GM23338 (cell line): Measurements from ENCODE around the gene FILIP1L.

Experiments used
- CREB1 ChIP-seq: fragments of 250-450 bp; sonication (Bioruptor Pico); IDR thresholded peaks from 2 replicates; pipeline ENCODE4 v1.5.0; 2020; ENCODE audit warnings: low read depth, mild to moderate bottlenecking, moderate library complexity
- EZH2 ChIP-seq: fragments of 200-600 bp; sonication (generic); IDR thresholded peaks from one replicate; pipeline ENCODE4 v1.8.0; 2017; ENCODE audit warnings: antibody characterized with exemption, mild to moderate bottlenecking, low read depth; ENCODE audit not compliant: unreplicated experiment
- EZH2phosphoT487 ChIP-seq: fragments of 200-600 bp; sonication (generic); IDR thresholded peaks from one replicate; pipeline ENCODE4 v1.8.1; 2018; ENCODE audit warnings: antibody characterized with exemption; ENCODE audit not compliant: unreplicated experiment
- JUNB ChIP-seq: IDR thresholded peaks from one replicate; pipeline ENCODE4 v1.6.1; 2016; ENCODE audit warnings: antibody characterized with exemption; ENCODE audit not compliant: unreplicated experiment
- NANOG ChIP-seq: IDR thresholded peaks from 2 replicates; pipeline ENCODE4 v1.6.1; 2016; ENCODE audit warnings: antibody characterized with exemption, borderline replicate concordance
- POLR2AphosphoS5 ChIP-seq: IDR thresholded peaks from 2 replicates; pipeline ENCODE4 v1.6.1; 2016; ENCODE audit warnings: antibody characterized with exemption, low read depth
- STAT1 ChIP-seq: IDR thresholded peaks from one replicate; pipeline ENCODE4 v1.6.1; 2016; ENCODE audit warnings: antibody characterized with exemption; ENCODE audit not compliant: unreplicated experiment
- ZNF114 ChIP-seq: fragments of 250-450 bp; sonication (Bioruptor Pico); IDR thresholded peaks from 2 replicates; pipeline ENCODE4 v1.5.0; 2020; ENCODE audit warnings: mild to moderate bottlenecking, moderate library complexity
- ZNF331 ChIP-seq: fragments of 250-450 bp; sonication (Bioruptor Pico); IDR thresholded peaks from 2 replicates; pipeline ENCODE4 v1.5.0; 2020; ENCODE audit warnings: low read depth, mild to moderate bottlenecking, moderate library complexity
- TF ChIP-seq, protein P1 (sequence below), 2 experiments: fragments of 200-600 bp in 1 of 2; sonication (generic) in 1 of 2; conservative IDR thresholded peaks; 2 replicates each; pipeline versions ENCODE4 v1.5.1 to v1.6.1; 2016 to 2017; ENCODE audit warnings: antibody characterized with exemption in 2 of 2, low read depth in 2 of 2, mild to moderate bottlenecking in 2 of 2, moderate library complexity in 1 of 2
- TF ChIP-seq, protein P2 (sequence below): IDR thresholded peaks from one replicate; pipeline ENCODE4 v1.6.1; 2018; ENCODE audit warnings: antibody characterized with exemption; ENCODE audit not compliant: unreplicated experiment
- TF ChIP-seq, protein P3 (sequence below): IDR thresholded peaks from 2 replicates; pipeline ENCODE4 v1.6.1; 2016; ENCODE audit warnings: antibody characterized with exemption
- TF ChIP-seq, protein P4 (sequence below): fragments of 250-450 bp; sonication (Bioruptor Pico); IDR thresholded peaks from 2 replicates; pipeline ENCODE4 v1.5.0; 2020; ENCODE audit warnings: mild to moderate bottlenecking, moderate library complexity

DNA sequence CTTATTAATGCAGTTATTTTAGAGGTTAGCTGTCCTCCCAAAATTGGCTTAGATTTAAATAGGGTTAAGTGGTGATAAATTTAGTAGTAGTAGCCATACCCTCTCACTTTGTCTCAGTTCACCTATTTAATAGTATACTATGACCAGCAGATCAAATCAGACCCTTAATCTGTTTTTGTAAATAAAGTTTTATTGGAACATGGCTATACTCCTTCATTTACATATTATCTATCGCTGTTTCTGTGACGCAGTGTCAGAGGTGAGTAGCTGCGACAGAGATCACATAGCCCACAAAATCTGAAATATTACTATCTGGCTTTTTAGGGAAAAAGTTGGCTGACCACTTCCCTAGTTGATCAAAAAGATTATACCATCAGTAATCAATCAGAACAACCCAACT lies 113.2 kb downstream of the FILIP1L start:
- TF ChIP-seq ZNF114 (CRISPR knock-in tag) (no peak), CREB1 (CRISPR knock-in tag) (no peak), EZH2 (no peak), EZH2phosphoT487 (no peak), POLR2AphosphoS5 (no peak), NANOG (no peak), JUNB (no peak), STAT1 (no peak), ZNF331 (CRISPR knock-in tag) (no peak)
- TF ChIP-seq, protein P1, sequence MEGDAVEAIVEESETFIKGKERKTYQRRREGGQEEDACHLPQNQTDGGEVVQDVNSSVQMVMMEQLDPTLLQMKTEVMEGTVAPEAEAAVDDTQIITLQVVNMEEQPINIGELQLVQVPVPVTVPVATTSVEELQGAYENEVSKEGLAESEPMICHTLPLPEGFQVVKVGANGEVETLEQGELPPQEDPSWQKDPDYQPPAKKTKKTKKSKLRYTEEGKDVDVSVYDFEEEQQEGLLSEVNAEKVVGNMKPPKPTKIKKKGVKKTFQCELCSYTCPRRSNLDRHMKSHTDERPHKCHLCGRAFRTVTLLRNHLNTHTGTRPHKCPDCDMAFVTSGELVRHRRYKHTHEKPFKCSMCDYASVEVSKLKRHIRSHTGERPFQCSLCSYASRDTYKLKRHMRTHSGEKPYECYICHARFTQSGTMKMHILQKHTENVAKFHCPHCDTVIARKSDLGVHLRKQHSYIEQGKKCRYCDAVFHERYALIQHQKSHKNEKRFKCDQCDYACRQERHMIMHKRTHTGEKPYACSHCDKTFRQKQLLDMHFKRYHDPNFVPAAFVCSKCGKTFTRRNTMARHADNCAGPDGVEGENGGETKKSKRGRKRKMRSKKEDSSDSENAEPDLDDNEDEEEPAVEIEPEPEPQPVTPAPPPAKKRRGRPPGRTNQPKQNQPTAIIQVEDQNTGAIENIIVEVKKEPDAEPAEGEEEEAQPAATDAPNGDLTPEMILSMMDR (conservative IDR thresholded peaks at IDR 0.05; ENCODE audit: low read depth in 2 of 2), result no peak
- TF ChIP-seq, protein P2, sequence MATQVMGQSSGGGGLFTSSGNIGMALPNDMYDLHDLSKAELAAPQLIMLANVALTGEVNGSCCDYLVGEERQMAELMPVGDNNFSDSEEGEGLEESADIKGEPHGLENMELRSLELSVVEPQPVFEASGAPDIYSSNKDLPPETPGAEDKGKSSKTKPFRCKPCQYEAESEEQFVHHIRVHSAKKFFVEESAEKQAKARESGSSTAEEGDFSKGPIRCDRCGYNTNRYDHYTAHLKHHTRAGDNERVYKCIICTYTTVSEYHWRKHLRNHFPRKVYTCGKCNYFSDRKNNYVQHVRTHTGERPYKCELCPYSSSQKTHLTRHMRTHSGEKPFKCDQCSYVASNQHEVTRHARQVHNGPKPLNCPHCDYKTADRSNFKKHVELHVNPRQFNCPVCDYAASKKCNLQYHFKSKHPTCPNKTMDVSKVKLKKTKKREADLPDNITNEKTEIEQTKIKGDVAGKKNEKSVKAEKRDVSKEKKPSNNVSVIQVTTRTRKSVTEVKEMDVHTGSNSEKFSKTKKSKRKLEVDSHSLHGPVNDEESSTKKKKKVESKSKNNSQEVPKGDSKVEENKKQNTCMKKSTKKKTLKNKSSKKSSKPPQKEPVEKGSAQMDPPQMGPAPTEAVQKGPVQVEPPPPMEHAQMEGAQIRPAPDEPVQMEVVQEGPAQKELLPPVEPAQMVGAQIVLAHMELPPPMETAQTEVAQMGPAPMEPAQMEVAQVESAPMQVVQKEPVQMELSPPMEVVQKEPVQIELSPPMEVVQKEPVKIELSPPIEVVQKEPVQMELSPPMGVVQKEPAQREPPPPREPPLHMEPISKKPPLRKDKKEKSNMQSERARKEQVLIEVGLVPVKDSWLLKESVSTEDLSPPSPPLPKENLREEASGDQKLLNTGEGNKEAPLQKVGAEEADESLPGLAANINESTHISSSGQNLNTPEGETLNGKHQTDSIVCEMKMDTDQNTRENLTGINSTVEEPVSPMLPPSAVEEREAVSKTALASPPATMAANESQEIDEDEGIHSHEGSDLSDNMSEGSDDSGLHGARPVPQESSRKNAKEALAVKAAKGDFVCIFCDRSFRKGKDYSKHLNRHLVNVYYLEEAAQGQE, result no peak
- TF ChIP-seq, protein P3, sequence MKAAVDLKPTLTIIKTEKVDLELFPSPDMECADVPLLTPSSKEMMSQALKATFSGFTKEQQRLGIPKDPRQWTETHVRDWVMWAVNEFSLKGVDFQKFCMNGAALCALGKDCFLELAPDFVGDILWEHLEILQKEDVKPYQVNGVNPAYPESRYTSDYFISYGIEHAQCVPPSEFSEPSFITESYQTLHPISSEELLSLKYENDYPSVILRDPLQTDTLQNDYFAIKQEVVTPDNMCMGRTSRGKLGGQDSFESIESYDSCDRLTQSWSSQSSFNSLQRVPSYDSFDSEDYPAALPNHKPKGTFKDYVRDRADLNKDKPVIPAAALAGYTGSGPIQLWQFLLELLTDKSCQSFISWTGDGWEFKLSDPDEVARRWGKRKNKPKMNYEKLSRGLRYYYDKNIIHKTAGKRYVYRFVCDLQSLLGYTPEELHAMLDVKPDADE, result no peak
- TF ChIP-seq, protein P4, sequence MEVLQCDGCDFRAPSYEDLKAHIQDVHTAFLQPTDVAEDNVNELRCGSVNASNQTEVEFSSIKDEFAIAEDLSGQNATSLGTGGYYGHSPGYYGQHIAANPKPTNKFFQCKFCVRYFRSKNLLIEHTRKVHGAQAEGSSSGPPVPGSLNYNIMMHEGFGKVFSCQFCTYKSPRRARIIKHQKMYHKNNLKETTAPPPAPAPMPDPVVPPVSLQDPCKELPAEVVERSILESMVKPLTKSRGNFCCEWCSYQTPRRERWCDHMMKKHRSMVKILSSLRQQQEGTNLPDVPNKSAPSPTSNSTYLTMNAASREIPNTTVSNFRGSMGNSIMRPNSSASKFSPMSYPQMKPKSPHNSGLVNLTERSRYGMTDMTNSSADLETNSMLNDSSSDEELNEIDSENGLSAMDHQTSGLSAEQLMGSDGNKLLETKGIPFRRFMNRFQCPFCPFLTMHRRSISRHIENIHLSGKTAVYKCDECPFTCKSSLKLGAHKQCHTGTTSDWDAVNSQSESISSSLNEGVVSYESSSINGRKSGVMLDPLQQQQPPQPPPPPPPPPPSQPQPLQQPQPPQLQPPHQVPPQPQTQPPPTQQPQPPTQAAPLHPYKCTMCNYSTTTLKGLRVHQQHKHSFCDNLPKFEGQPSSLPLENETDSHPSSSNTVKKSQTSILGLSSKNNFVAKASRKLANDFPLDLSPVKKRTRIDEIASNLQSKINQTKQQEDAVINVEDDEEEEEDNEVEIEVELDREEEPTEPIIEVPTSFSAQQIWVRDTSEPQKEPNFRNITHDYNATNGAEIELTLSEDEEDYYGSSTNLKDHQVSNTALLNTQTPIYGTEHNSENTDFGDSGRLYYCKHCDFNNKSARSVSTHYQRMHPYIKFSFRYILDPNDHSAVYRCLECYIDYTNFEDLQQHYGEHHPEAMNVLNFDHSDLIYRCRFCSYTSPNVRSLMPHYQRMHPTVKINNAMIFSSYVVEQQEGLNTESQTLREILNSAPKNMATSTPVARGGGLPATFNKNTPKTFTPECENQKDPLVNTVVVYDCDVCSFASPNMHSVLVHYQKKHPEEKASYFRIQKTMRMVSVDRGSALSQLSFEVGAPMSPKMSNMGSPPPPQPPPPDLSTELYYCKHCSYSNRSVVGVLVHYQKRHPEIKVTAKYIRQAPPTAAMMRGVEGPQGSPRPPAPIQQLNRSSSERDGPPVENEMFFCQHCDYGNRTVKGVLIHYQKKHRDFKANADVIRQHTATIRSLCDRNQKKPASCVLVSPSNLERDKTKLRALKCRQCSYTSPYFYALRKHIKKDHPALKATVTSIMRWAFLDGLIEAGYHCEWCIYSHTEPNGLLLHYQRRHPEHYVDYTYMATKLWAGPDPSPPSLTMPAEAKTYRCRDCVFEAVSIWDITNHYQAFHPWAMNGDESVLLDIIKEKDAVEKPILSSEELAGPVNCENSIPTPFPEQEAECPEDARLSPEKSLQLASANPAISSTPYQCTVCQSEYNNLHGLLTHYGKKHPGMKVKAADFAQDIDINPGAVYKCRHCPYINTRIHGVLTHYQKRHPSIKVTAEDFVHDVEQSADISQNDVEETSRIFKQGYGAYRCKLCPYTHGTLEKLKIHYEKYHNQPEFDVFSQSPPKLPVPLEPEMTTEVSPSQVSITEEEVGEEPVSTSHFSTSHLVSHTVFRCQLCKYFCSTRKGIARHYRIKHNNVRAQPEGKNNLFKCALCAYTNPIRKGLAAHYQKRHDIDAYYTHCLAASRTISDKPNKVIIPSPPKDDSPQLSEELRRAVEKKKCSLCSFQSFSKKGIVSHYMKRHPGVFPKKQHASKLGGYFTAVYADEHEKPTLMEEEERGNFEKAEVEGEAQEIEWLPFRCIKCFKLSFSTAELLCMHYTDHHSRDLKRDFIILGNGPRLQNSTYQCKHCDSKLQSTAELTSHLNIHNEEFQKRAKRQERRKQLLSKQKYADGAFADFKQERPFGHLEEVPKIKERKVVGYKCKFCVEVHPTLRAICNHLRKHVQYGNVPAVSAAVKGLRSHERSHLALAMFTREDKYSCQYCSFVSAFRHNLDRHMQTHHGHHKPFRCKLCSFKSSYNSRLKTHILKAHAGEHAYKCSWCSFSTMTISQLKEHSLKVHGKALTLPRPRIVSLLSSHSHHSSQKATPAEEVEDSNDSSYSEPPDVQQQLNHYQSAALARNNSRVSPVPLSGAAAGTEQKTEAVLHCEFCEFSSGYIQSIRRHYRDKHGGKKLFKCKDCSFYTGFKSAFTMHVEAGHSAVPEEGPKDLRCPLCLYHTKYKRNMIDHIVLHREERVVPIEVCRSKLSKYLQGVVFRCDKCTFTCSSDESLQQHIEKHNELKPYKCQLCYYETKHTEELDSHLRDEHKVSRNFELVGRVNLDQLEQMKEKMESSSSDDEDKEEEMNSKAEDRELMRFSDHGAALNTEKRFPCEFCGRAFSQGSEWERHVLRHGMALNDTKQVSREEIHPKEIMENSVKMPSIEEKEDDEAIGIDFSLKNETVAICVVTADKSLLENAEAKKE, result no peak
